Coronary artery (tissue), 2 donors: Measurements from ENCODE around the gene KIF26B.

Experiments used
- DNase-seq: peaks from one replicate; pipeline ENCODE4 v3.0.0-alpha.2; 2017; ENCODE audit warnings: low spot score
- H3K27ac ChIP-seq, 2 donors: fragments of 200-600 bp; sonication (generic); one replicate each; pipeline ENCODE4 v1.5.1; 2016 to 2019
- H3K4me3 ChIP-seq: fragments of 200-600 bp; sonication (generic); 2 replicates; pipeline ENCODE4 v1.5.1; 2016; ENCODE audit warnings: mild to moderate bottlenecking, moderate library complexity
- CTCF ChIP-seq: fragments of 200-600 bp; sonication (generic); IDR thresholded peaks from one replicate; pipeline ENCODE4 v1.5.1; 2019; ENCODE audit warnings: antibody characterized with exemption

The KIF26B gene

GRCh38 chr1:245590726-245591125 lies 435.9 kb downstream of the KIF26B start:
- no peak overlapping the region for H3K27ac ChIP-seq
- no peak for TF ChIP-seq CTCF
- DNase-seq, result no peak
- H3K4me3 ChIP-seq, result no peak overlapping the region

DNA sequence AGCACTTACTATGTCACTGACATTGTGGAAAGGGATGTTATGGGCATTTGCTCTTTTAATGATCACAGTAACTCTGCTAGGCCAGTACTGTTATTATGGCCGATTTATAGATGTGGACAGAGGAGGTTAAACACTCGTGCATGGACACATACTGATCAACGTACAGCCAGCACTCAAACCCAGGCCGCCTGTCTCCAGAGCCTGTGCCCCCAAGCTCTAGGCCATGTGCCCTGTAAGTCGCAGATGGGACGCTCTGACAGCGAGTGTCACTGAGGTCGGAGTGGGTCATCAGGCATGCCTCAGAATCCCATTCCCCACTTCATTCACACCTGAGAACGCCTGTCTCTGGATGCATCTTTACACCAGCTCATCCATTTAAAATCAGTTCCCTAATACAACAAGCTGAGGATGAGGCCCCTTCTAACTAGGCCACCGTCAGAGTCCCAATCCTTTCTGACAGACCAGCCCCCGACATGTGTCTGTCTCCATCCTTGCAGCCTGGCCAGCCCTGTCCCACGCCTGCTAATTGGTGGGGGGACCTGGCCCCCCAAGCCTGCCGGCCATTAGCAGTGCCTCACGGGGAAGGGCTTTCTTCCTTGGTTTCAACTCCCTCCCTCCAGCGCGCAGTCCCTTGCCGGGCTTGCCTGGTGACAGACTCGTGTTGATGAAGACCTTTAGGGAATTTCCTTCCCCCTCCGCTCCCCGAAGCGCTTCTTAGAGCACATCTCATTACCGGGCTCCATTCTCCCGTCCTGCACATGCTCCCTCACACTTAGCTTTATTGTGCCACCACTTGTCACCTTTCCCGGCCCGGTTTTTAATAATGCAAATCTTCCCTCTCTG lies 436.8 kb downstream of the KIF26B start:
- DNase-seq, result peak; percentile 68
- Histone ChIP-seq H3K27ac (no peak overlapping the region), H3K4me3 (no peak overlapping the region)
- TF ChIP-seq CTCF, result no peak

GRCh38 chr1:245592189-245592460 lies 437.3 kb downstream of the KIF26B start:
- H3K4me3 ChIP-seq, result no peak overlapping the region
- no peak overlapping the region for H3K27ac ChIP-seq
- no peak for DNase-seq
- no peak for TF ChIP-seq CTCF

DNA sequence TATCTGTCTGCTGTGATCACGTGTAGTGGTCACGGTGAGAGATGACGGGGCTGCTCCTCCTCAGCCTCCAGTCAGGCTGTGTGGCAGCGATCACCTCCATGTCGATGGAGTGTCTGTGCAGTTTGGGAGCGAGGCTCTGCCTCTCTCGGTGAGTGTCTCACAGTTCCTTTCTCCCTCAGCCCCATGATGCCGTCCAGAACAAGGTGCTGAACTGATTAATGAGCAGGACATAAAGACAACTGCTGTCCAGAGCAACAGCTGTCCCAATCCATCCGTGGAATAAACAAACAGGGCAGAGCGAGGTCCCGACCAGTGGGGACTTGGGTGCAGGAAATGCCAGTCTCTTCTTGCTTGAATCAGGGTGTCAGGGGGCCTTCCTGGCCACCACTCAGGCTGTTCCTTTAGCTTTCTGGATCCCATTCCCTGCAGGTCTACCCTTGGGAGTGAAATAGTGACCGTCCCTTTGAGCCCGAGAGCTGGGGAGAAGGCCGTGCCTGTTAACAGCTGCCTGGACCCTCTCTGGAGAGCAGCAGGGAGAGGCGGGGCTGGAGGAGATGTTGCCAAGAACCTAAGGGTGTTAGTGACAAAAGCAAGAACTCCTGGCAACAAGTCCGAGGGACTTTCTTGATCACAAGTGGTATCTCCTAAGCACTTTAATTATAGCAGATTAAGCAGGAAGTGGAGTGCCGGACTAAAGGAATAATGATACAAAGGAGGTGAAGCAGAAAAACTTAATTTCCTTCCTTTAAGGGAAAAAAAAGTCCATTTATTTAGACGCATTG lies 443.9 kb downstream of the KIF26B start:
- Histone ChIP-seq H3K4me3 (no peak overlapping the region), H3K27ac (no peak overlapping the region)
- TF ChIP-seq CTCF, result no peak
- no peak for DNase-seq

GRCh38 chr1:245599371-245600174 lies 444.8 kb downstream of the KIF26B start:
- DNase-seq, result peak; percentile 19
- TF ChIP-seq CTCF, result no peak

DNA sequence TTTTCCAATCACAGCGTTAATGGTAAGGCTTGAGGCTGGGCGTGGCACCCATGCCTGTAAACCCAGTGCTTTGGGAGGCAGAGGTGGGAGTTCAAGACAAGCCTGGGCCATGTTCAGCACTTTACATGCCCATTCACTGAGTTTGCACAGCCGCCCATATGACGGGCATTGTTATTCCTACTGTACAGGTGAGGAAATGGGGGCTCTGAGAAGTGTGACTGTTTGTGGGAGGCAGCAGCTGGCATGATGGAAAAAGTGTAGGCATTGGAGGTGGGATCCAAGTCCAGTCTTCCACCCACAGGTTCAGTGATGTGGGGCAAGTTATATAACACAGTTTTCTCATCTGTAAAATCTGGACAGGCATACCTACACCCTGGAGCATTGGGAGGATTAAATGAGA lies 445.9 kb downstream of the KIF26B start:
- TF ChIP-seq CTCF, result no peak
- Histone ChIP-seq H3K4me3 (no peak overlapping the region), H3K27ac (no peak overlapping the region)
- DNase-seq, result peak; percentile 22

More at GRCh38 chr1:245599371-245600174, 444.8 kb downstream of the KIF26B start:
- no peak overlapping the region for H3K4me3 ChIP-seq
- no peak overlapping the region for H3K27ac ChIP-seq
